LNCAP (cell line): ENCODE measurements around the gene KRT6B.

ENCODE experiments used
- CTCF ChIP-seq: fragments of 450-650 bp; IDR thresholded peaks from 2 replicates; pipeline ENCODE4 v1.5.1; 2017; ENCODE audit warnings: mild to moderate bottlenecking

KRT6B gene

GRCh38 chr12:52436828-52437474, 15.0 kb downstream of the KRT6B start:
- TF ChIP-seq CTCF = no peak

DNA sequence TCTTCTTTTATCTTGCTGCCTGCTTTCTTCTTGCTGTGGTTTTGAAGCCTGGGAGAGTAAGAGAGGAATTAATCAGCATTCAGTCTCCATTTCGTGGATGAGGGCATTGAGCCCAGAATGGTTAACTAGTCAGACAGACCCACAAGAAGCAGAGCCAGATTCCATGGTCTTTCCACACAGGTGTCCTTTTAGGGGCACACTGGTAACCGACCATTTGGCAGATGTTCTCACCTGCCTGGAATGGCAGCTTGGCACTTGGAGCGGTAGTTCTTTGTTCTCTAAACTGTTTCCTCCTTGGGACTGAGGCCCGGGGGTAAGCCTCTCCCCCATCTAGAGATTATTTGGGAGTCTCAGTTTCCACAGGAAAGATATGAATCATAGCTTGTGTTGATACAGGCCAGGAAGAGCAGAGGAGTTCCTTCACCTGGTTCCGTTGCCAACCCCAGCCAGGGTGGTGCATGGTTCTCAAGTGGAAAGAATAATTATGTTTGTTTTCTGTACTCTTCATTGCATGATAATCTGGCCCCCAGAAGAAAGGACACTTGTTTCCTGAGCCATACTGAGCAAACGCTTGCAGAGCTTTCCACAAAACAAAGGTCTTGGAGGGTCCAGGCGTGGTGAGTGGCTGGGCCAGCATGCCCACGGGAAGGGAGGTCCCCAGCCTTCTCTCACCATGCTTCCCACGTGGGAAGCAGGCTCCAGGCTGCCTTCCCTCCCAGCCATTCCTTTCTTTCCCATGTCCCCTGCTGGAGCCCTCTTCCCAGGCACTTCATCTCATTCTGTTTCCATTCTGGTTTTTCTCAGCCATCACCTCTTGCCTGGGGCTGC, 15.7 kb downstream of the KRT6B start:
- TF ChIP-seq CTCF = no peak

GRCh38 chr12:52435659-52435999, 16.3 kb downstream of the KRT6B start:
- TF ChIP-seq CTCF = no peak

DNA sequence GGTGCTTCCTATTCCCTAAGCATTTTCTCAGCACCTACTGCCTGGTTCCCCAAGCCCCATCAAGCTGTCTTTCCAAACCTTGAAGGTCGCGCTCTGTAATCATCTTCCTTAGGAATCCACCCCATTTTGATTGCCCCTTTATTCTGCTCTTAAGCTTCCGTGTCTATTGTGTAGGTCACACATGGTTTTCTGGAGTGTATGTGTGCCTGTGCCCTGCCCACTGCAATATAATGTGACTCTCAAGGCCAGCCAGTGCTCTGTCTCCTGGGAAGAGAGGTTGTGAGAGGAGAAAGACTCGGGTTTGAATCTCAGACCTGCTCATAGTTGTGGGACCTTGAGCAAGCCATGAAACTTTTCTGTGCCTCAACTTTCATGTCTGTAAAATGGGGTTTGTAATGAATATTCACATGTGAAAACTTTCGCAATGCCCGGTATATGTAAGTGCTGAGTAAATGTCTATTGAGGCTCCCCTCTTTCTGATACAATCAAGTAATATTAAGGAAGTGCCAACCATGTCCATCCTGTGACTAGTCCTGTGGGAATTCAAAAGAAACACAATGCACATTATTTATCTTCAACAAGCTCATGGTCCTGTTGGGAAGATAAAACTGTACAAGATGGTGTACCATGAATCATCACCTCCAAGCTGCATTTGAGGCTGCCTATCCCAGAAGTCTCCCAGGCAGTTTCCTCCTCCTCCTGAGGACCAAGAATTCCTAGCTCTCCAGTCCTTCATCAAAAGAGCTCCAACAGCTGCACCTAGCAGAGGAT, 17.0 kb downstream of the KRT6B start:
- no peak for TF ChIP-seq CTCF

- no peak for TF ChIP-seq CTCF
Measured at GRCh38 chr12:52434081-52434733, 17.7 kb downstream of the KRT6B start, which contains the start of gene KRT75. Gene KRT75 (minus strand): TSS chr12:52434371. CDS start chr12:52434304, 67 bp downstream.

DNA sequence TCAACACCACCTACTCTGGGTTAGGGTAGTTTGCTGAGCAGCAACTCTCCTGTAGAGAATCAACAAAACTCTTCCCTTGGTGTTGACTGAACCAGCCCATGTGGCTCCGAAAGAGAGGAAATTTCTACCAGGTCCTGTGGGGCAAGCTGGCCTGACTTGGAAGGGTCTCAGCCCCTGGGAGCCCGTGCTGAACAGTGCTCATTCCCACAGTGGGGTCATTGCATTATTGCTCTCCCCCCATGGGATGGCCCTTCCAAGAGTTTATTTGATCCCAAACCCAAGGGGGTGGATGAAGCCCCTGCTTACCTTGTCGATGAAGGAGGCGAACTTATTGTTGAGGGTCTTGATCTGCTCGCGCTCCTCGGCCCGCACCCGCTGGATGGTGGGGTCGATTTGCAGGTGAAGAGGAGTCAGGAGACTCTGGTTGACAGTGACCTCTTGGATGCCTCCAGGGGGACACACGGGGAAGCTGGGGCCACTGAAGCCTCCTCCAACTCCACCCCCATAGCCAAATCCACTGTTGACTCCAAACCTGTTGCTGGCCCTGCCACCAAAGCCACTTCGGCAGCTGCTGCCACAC, 18.4 kb downstream of the KRT6B start:
- TF ChIP-seq CTCF = no peak
